ENCODE data around the gene PHLPP1.
A peak's percentile ranks its signal among the peaks of the same experiment; 100 is the strongest.

Gene PHLPP1

GRCh38 chr18:62790871-62791772 lies 75.8 kb downstream of the PHLPP1 start:
- Histone ChIP-seq H3K4me1 (ENCODE audit: control insufficient read depth, insufficient read depth, low read length) (peaks cover 61% of the 10 kb centered on the region), H3K27ac (ENCODE audit: extremely low read depth, low read depth, low read length) (no peak overlapping the region), H3K9me3 (ENCODE audit: control insufficient read depth, insufficient read depth, low read depth, low read length) (no peaks in the 10 kb centered on the region), H3K4me3 (ENCODE audit: low read depth, low read length) (no peak overlapping the region), H3K36me3 (ENCODE audit: control insufficient read depth in 2 of 2, insufficient read depth in 1 of 2, low read length in 2 of 2) (no peaks in the 10 kb centered on the region)
- ChIA-PET CTCF (interaction anchor here (1.1 to 1.2 kb wide), 2 partner anchors 205 to 532 kb away, joined by 3 to 5 read pairs; no protein-coding TSS in a partner anchor), POLR2A (no interaction called here)
- TF ChIP-seq ZBTB20 (tag by site-specific recombination; IDR thresholded peaks at IDR 0.05) (no peak), IKZF3 (tag by site-specific recombination; IDR thresholded peaks at IDR 0.05) (0 out of 2 replicates have a peak, but pooled peaks have one; percentile 18), ZBTB44 (tag by site-specific recombination; IDR thresholded peaks at IDR 0.05) (peak; percentile 85), ZSCAN30 (tag by site-specific recombination; IDR thresholded peaks at IDR 0.05) (0 out of 2 replicates have a peak, but pooled peaks have one; percentile 12), HOXA7 (CRISPR knock-in tag; IDR thresholded peaks at IDR 0.05; ENCODE audit: borderline replicate concordance) (no peak), INSM2 (tag by site-specific recombination; IDR thresholded peaks at IDR 0.05) (no peak), FEZF1 (tag by site-specific recombination; IDR thresholded peaks at IDR 0.05) (peak; percentile 97), ZNF704 (tag by site-specific recombination; IDR thresholded peaks at IDR 0.05) (no peak), KLF10 (tag by site-specific recombination; IDR thresholded peaks at IDR 0.05) (no peak), YY1 (tag by site-specific recombination; IDR thresholded peaks at IDR 0.05) (no peak), SCRT2 (tag by site-specific recombination; IDR thresholded peaks at IDR 0.05) (no peak), PRDM6 (tag by site-specific recombination; IDR thresholded peaks at IDR 0.05) (peak; percentile 78), ZNF214 (tag by site-specific recombination; IDR thresholded peaks at IDR 0.05; ENCODE audit: borderline replicate concordance) (no peak), ZNF335 (tag by site-specific recombination; conservative IDR thresholded peaks at IDR 0.05) (no peak), ZSCAN5A (tag by site-specific recombination; IDR thresholded peaks at IDR 0.05) (no peak), ZNF449 (tag by site-specific recombination; IDR thresholded peaks at IDR 0.05) (no peak), ZNF843 (tag by site-specific recombination; IDR thresholded peaks at IDR 0.05) (peak; percentile 63; the same call in 1 of the 2 replicates), ZEB2 (tag by site-specific recombination; IDR thresholded peaks at IDR 0.05) (peak; percentile 50; the same call in 1 of the 2 replicates), SCRT1 (tag by site-specific recombination; IDR thresholded peaks at IDR 0.05; ENCODE audit: borderline replicate concordance) (0 out of 2 replicates have a peak, but pooled peaks have one; percentile 42), ZNF184 (tag by site-specific recombination; IDR thresholded peaks at IDR 0.05) (no peak), HOXC10 (CRISPR knock-in tag; IDR thresholded peaks at IDR 0.05) (no peak), REST (tag by site-specific recombination; IDR thresholded peaks at IDR 0.05) (no peak), OSR2 (tag by site-specific recombination; IDR thresholded peaks at IDR 0.05) (peak; percentile 88), ZSCAN23 (tag by site-specific recombination; IDR thresholded peaks at IDR 0.05) (no peak)
